Tibial nerve (tissue), 3 donors: ENCODE data around the gene BEX5.
"Not testable (repeated sequence)": the region's sequence is repeated elsewhere in the genome, so short reads cannot be mapped to it uniquely, and the experiment has no call there.

Experiments used
- CTCF ChIP-seq, 5 experiments: fragments of 200-600 bp in 3 of 5; fragments of 450-650 bp in 2 of 5; sonication (generic) in 3 of 5; IDR thresholded peaks; one replicate each; pipeline ENCODE4 v1.5.1; 2016 to 2019; ENCODE audit warnings: antibody characterized with exemption in 5 of 5, mild to moderate bottlenecking in 3 of 5, moderate library complexity in 2 of 5
- POLR2A ChIP-seq, 2 donors: fragments of 450-650 bp; IDR thresholded peaks; one replicate each; pipeline ENCODE4 v1.6.1; 2017; ENCODE audit warnings: antibody characterized with exemption in 2 of 2, mild to moderate bottlenecking in 2 of 2, moderate library complexity in 2 of 2

- not testable (repeated sequence) for TF ChIP-seq POLR2A, CTCF (IDR thresholded peaks at IDR 0.05)
These were observed 30.8 kb downstream of the BEX5 start for GRCh38 chrX:102125014-102125413.
